ENCODE measurements around the gene DPP10.

DNA sequence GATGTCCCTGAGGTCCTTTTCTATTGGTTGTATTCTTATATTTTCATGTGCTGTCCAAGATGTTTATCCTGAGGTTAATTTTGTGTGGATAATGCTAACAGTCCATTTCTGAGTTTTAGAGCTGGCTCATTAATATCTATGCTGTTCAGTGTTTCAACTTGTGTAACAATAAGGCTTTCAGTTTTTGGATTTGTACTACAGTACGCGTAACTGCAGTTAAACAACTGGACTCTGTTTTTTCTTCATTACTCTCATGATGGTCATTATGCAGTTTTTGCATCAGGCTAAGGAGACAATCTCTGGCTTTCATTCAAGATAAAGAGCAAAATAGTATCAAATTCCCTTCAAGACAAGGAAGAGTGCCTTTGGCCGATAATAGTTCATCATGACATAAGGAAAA, 1364.8 kb downstream of the DPP10 start:
- TF ChIP-seq, protein P1, sequence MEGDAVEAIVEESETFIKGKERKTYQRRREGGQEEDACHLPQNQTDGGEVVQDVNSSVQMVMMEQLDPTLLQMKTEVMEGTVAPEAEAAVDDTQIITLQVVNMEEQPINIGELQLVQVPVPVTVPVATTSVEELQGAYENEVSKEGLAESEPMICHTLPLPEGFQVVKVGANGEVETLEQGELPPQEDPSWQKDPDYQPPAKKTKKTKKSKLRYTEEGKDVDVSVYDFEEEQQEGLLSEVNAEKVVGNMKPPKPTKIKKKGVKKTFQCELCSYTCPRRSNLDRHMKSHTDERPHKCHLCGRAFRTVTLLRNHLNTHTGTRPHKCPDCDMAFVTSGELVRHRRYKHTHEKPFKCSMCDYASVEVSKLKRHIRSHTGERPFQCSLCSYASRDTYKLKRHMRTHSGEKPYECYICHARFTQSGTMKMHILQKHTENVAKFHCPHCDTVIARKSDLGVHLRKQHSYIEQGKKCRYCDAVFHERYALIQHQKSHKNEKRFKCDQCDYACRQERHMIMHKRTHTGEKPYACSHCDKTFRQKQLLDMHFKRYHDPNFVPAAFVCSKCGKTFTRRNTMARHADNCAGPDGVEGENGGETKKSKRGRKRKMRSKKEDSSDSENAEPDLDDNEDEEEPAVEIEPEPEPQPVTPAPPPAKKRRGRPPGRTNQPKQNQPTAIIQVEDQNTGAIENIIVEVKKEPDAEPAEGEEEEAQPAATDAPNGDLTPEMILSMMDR (IDR thresholded peaks at IDR 0.05): no peak
- TF ChIP-seq EP300 (IDR thresholded peaks at IDR 0.05): no peak
- no peak for TF ChIP-seq POLR2AphosphoS5 (IDR thresholded peaks at IDR 0.05)
